Uterus (tissue), 4 donors: Measurements from ENCODE around the gene ICAM4. TPM values are rescaled to one million over a fixed set of nuclear protein-coding genes. Genes with fewer than 3 reads are reported as not detected.
A peak's percentile ranks its signal among the peaks of the same experiment; 100 is the strongest.

Experiments used
- DNase-seq, 2 donors: peaks; one replicate each; pipeline ENCODE4 v3.0.0-alpha.2; 2019 to 2020
- H3K27ac ChIP-seq, 2 donors: fragments of 200-600 bp; sonication (generic); 1 replicate in 1 of 2; 2 replicates in 1 of 2; pipeline ENCODE4 v1.5.1; 2016 to 2018
- H3K27me3 ChIP-seq, 2 donors: fragments of 200-600 bp; sonication (generic); one replicate each; pipeline ENCODE4 v1.5.1; 2018 to 2019; ENCODE audit warnings: control low read depth in 1 of 2
- H3K36me3 ChIP-seq, 2 donors: fragments of 200-600 bp; sonication (generic); one replicate each; pipeline ENCODE4 v1.5.1; 2019; ENCODE audit warnings: control low read depth in 1 of 2
- H3K4me1 ChIP-seq, 2 donors: fragments of 200-600 bp; sonication (generic); one replicate each; pipeline ENCODE4 v1.5.1; 2018 to 2019; ENCODE audit warnings: control low read depth in 1 of 2
- H3K4me3 ChIP-seq, 2 donors: fragments of 200-600 bp; sonication (generic); 1 replicate in 1 of 2; 2 replicates in 1 of 2; pipeline ENCODE4 v1.5.1; 2018 to 2019; ENCODE audit warnings: mild to moderate bottlenecking in 1 of 2
- H3K9me3 ChIP-seq, 2 donors: fragments of 200-600 bp; sonication (generic); one replicate each; pipeline ENCODE4 v1.5.1; 2019; ENCODE audit warnings: control low read depth in 1 of 2
- CTCF ChIP-seq, 4 experiments: fragments of 200-600 bp in 2 of 4; fragments of 450-650 bp in 2 of 4; sonication (generic) in 2 of 4; IDR thresholded peaks; one replicate each; pipeline ENCODE4 v1.5.1; 2016 to 2019; ENCODE audit warnings: antibody characterized with exemption in 4 of 4, mild to moderate bottlenecking in 2 of 4, moderate library complexity in 1 of 4
- POLR2A ChIP-seq, 2 donors: fragments of 450-650 bp; IDR thresholded peaks; one replicate each; pipeline ENCODE4 v1.6.1; 2016; ENCODE audit warnings: antibody characterized with exemption in 2 of 2, mild to moderate bottlenecking in 1 of 2, moderate library complexity in 1 of 2
- intact Hi-C: fragments of 100-400 bp; cut with DNase I; formaldehyde crosslinking; loops from one replicate; pipeline ENCODE4 v1.15.1; 2023; ENCODE audit warnings: low total_unique reads
- total RNA-seq, 4 donors: library from RNA; depleted of rRNA in 3 of 4; stranded (reverse); fragments of >200 nt in 3 of 4; gene quantifications; one replicate each; pipeline versions ENCODE4 v1.1.0 to v1.2.4, GENCODE V29; 2014 to 2023
- donor health status: DM: yes; HTN: yes; CAD: no.

ICAM4 gene
- total RNA-seq, 4 donors from 2014 or later = 0.41 TPM; not detected in 3

- TF ChIP-seq POLR2A (IDR thresholded peaks at IDR 0.05) (no peak), CTCF (IDR thresholded peaks at IDR 0.05) (no peak)
- no peak overlapping the region for H3K27ac ChIP-seq
- no peaks in the 10 kb centered on the region for H3K36me3 ChIP-seq
- H3K4me1 ChIP-seq = peaks cover 0 to 36% of the 10 kb centered on the region in 2 donors
- intact Hi-C loops = no loop called here
- H3K4me3 ChIP-seq = peak overlapping the region; percentile 8 to 13
- peaks cover 46 to 71% of the 10 kb centered on the region in 2 donors for H3K27me3 ChIP-seq
- DNase-seq = no peak
- H3K9me3 ChIP-seq = no peaks in the 10 kb centered on the region
Measured at GRCh38 chr19:10291554-10292205, 4.9 kb downstream of the ICAM4 start.

- intact Hi-C loops = no loop called here
- H3K4me3 ChIP-seq = no peak overlapping the region
- peaks cover 46 to 71% of the 10 kb centered on the region in 2 donors for H3K27me3 ChIP-seq
- TF ChIP-seq POLR2A (IDR thresholded peaks at IDR 0.05) = no peak
- no peak for TF ChIP-seq CTCF (IDR thresholded peaks at IDR 0.05)
- DNase-seq = peak; percentile 53 to 54
- no peaks in the 10 kb centered on the region for H3K9me3 ChIP-seq
- peaks cover 0 to 36% of the 10 kb centered on the region in 2 donors for H3K4me1 ChIP-seq
- no peaks in the 10 kb centered on the region for H3K36me3 ChIP-seq
- no peak overlapping the region for H3K27ac ChIP-seq
Measured at GRCh38 chr19:10292206-10292788, 5.5 kb downstream of the ICAM4 start.

- H3K36me3 ChIP-seq = no peaks in the 10 kb centered on the region
- peaks cover 0 to 36% of the 10 kb centered on the region in 2 donors for H3K4me1 ChIP-seq
- TF ChIP-seq POLR2A (IDR thresholded peaks at IDR 0.05) (no peak), CTCF (IDR thresholded peaks at IDR 0.05) (no peak)
- intact Hi-C loops = no loop called here
- H3K9me3 ChIP-seq = no peaks in the 10 kb centered on the region
- no peak for DNase-seq
- H3K27ac ChIP-seq = no peak overlapping the region
- H3K4me3 ChIP-seq = no peak overlapping the region
- peaks cover 43 to 65% of the 10 kb centered on the region in 2 donors for H3K27me3 ChIP-seq
Measured at GRCh38 chr19:10292789-10293636, 6.3 kb downstream of the ICAM4 start.

GRCh38 chr19:10293637-10294367 lies 7.0 kb downstream of the ICAM4 start:
- peaks cover 39 to 57% of the 10 kb centered on the region in 2 donors for H3K27me3 ChIP-seq
- no peak overlapping the region for H3K4me3 ChIP-seq
- DNase-seq = no peak
- H3K36me3 ChIP-seq = no peaks in the 10 kb centered on the region
- H3K4me1 ChIP-seq = peaks cover 0 to 36% of the 10 kb centered on the region in 2 donors
- intact Hi-C loops = no loop called here
- no peak overlapping the region for H3K27ac ChIP-seq
- TF ChIP-seq CTCF (IDR thresholded peaks at IDR 0.05) (no peak), POLR2A (IDR thresholded peaks at IDR 0.05) (no peak)
- H3K9me3 ChIP-seq = no peaks in the 10 kb centered on the region
